ENCODE measurements around the gene UGGT1. TPM values are rescaled to one million over a fixed set of nuclear protein-coding genes. Genes with fewer than 3 reads are reported as not detected.

UGGT1 gene
- total RNA-seq, 2 experiments from 2014 or later, result 33.2 to 59.5 TPM

DNA sequence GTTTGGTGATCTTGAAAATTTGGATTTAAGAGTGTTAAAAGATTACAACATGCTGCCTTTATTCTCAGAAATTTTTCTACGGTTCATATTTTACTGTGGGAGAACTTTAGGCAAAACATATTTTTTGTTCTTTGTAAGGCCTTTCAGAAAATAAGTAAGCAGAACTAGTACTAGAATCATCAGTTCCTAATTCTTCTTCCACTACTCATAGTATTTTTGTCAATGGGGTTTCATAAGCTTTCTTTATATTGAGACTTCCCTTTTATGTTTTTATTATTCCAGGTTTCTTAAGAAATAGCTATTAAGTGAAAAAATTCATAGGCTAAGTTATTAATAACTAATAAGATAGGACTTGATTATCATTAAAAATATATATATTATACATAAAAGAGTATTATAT, 12.4 kb downstream of the UGGT1 start:
- Histone ChIP-seq H4K20me1 (ENCODE audit: insufficient read depth, low read length) (0 out of 2 replicates have a peak, but pooled peaks cover 3% of the 10 kb centered on the region), H3K9me3 (ENCODE audit: low read length) (no peaks in the 10 kb centered on the region), H3K79me2 (ENCODE audit: insufficient read depth, low read depth, low read length) (peaks cover 46% of the 10 kb centered on the region; the same call in 1 of the 2 replicates), H3K4me2 (ENCODE audit: low read length) (no peak overlapping the region), H3K4me3 (ENCODE audit: low read depth, low read length, poor library complexity, severe bottlenecking) (no peak overlapping the region), H3K9me2 (ENCODE audit: insufficient read depth, low read length) (no peaks in the 10 kb centered on the region), H3K4me1 (ENCODE audit: insufficient read depth, low read length, poor library complexity, severe bottlenecking) (no peaks in the 10 kb centered on the region), H3K36me3 (ENCODE audit: insufficient read depth, low read length) (peaks cover 82% of the 10 kb centered on the region), H2AFZ (ENCODE audit: low read length) (no peak overlapping the region), H3K27ac (ENCODE audit: low read depth, low read length, poor library complexity, severe bottlenecking) (no peak overlapping the region)
- ChIA-PET POLR2A (interaction anchor here (1.8 to 5.6 kb wide), 3 partner anchors 9 to 20 kb away, joined by 8 to 44 read pairs (median 25); partner anchors contain the start of gene UGGT1), CTCF (ENCODE audit: unreplicated experiment) (no interaction called here)
- no peak for DNase-seq (ENCODE audit: low spot score)
- no TSS peak for BruUV-seq (replicated peaks)
- intact Hi-C loops (cut with micrococcal nuclease; ENCODE audit: unreplicated experiment), result no loop called here
- TF ChIP-seq EZH2phosphoT487 (IDR thresholded peaks at IDR 0.05; ENCODE audit: borderline replicate concordance, low read depth, low read length), result no peak
- TF ChIP-seq, protein P1, sequence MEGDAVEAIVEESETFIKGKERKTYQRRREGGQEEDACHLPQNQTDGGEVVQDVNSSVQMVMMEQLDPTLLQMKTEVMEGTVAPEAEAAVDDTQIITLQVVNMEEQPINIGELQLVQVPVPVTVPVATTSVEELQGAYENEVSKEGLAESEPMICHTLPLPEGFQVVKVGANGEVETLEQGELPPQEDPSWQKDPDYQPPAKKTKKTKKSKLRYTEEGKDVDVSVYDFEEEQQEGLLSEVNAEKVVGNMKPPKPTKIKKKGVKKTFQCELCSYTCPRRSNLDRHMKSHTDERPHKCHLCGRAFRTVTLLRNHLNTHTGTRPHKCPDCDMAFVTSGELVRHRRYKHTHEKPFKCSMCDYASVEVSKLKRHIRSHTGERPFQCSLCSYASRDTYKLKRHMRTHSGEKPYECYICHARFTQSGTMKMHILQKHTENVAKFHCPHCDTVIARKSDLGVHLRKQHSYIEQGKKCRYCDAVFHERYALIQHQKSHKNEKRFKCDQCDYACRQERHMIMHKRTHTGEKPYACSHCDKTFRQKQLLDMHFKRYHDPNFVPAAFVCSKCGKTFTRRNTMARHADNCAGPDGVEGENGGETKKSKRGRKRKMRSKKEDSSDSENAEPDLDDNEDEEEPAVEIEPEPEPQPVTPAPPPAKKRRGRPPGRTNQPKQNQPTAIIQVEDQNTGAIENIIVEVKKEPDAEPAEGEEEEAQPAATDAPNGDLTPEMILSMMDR (conservative IDR thresholded peaks at IDR 0.05; ENCODE audit: low read length), result no peak

DNA sequence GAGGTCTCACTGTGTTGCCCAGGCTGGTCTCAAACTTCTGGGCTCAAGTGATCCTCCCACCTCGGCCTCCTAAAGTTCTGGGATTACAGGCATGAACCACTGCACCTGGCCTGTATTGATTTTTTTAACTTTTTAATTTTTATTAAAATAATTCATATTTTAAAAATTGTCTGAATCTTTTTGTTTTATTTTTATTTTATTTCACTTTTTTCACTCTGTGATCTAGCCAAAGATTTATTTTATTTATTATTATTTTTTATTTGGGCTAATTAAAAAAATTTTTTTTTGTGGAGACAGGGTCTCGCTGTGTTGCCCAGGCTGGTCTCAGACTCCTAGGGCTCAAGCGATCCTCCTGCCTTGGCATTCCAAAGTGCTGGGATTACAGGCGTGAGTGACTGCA, 14.1 kb downstream of the UGGT1 start:
- CTCF ChIA-PET (ENCODE audit: unreplicated experiment), result no interaction called here
- H3K27ac ChIP-seq (ENCODE audit: low read depth, low read length, poor library complexity, severe bottlenecking), result no peak overlapping the region
- no peak overlapping the region for H2AFZ ChIP-seq (ENCODE audit: low read length)
- DNase-seq (ENCODE audit: low spot score), result no peak
- H3K4me3 ChIP-seq (ENCODE audit: low read depth, low read length, poor library complexity, severe bottlenecking), result no peak overlapping the region
- peaks cover 36% of the 10 kb centered on the region; the same call in 1 of the 2 replicates for H3K79me2 ChIP-seq (ENCODE audit: insufficient read depth, low read depth, low read length)
- no peaks in the 10 kb centered on the region for H3K4me1 ChIP-seq (ENCODE audit: insufficient read depth, low read length, poor library complexity, severe bottlenecking)
- H3K36me3 ChIP-seq (ENCODE audit: insufficient read depth, low read length), result peaks cover 81% of the 10 kb centered on the region
- no peaks in the 10 kb centered on the region for H3K9me3 ChIP-seq (ENCODE audit: low read length)
- TF ChIP-seq, protein P1 (conservative IDR thresholded peaks at IDR 0.05; ENCODE audit: low read length), result no peak
- TF ChIP-seq EZH2phosphoT487 (IDR thresholded peaks at IDR 0.05; ENCODE audit: borderline replicate concordance, low read depth, low read length), result no peak
- 0 out of 2 replicates have a peak, but pooled peaks cover 3% of the 10 kb centered on the region for H4K20me1 ChIP-seq (ENCODE audit: insufficient read depth, low read length)
- H3K4me2 ChIP-seq (ENCODE audit: low read length), result no peak overlapping the region
- intact Hi-C loops (cut with micrococcal nuclease; ENCODE audit: unreplicated experiment), result no loop called here
- BruUV-seq (replicated peaks), result no TSS peak
- POLR2A ChIA-PET, result interaction anchor here (0.6 to 5.6 kb wide), 6 partner anchors 7 to 239 kb away, joined by 3 to 44 read pairs (median 6); partner anchors contain the start of gene UGGT1
- no peaks in the 10 kb centered on the region for H3K9me2 ChIP-seq (ENCODE audit: insufficient read depth, low read length)

DNA sequence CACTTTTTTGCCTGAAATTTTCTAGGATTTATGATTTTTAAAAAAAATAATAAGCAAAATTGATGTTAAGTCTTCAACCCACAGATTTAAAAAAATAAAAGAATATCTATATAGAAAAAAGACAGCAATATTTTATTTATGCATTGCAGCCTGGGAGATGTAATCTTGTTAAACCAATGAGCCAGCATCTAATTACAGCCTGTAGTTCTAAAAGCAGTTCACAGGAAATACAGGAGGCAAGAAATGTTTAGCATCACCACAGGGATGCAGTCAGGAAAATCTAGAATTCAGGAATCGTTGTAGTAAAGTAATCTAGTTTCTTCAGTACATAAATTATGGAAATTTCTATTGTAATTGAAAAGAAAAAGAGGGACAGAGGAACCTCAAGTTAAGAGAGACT, 17.2 kb downstream of the UGGT1 start:
- H4K20me1 ChIP-seq (ENCODE audit: insufficient read depth, low read length), result 0 out of 2 replicates have a peak, but pooled peaks cover 3% of the 10 kb centered on the region
- H3K36me3 ChIP-seq (ENCODE audit: insufficient read depth, low read length), result peaks cover 77% of the 10 kb centered on the region
- BruUV-seq (replicated peaks), result no TSS peak
- CTCF ChIA-PET (ENCODE audit: unreplicated experiment), result no interaction called here
- no peak overlapping the region for H3K27ac ChIP-seq (ENCODE audit: low read depth, low read length, poor library complexity, severe bottlenecking)
- no peak overlapping the region for H3K4me2 ChIP-seq (ENCODE audit: low read length)
- TF ChIP-seq EZH2phosphoT487 (IDR thresholded peaks at IDR 0.05; ENCODE audit: borderline replicate concordance, low read depth, low read length), result no peak
- TF ChIP-seq, protein P1 (conservative IDR thresholded peaks at IDR 0.05; ENCODE audit: low read length), result no peak
- no peak overlapping the region for H3K4me3 ChIP-seq (ENCODE audit: low read depth, low read length, poor library complexity, severe bottlenecking)
- intact Hi-C loops (cut with micrococcal nuclease; ENCODE audit: unreplicated experiment), result no loop called here
- H3K4me1 ChIP-seq (ENCODE audit: insufficient read depth, low read length, poor library complexity, severe bottlenecking), result no peaks in the 10 kb centered on the region
- DNase-seq (ENCODE audit: low spot score), result no peak
- H2AFZ ChIP-seq (ENCODE audit: low read length), result no peak overlapping the region
- H3K79me2 ChIP-seq (ENCODE audit: insufficient read depth, low read depth, low read length), result peaks cover 20% of the 10 kb centered on the region; the same call in 1 of the 2 replicates
- POLR2A ChIA-PET, result no interaction called here
- H3K9me2 ChIP-seq (ENCODE audit: insufficient read depth, low read length), result no peaks in the 10 kb centered on the region
- no peaks in the 10 kb centered on the region for H3K9me3 ChIP-seq (ENCODE audit: low read length)

All from OCI-LY7 (cell line).